Measurements from ENCODE around the gene NTM. TPM values are rescaled to one million over a fixed set of nuclear protein-coding genes. Genes with fewer than 3 reads are reported as not detected.
A peak's percentile ranks its signal among the peaks of the same experiment; 100 is the strongest.

The NTM gene
- total and polyA plus RNA-seq, 2 donors (not counting 3 experiments of a cell fraction or from before 2014, with no cell fraction given): 1.00 to 1.1 TPM

DNA sequence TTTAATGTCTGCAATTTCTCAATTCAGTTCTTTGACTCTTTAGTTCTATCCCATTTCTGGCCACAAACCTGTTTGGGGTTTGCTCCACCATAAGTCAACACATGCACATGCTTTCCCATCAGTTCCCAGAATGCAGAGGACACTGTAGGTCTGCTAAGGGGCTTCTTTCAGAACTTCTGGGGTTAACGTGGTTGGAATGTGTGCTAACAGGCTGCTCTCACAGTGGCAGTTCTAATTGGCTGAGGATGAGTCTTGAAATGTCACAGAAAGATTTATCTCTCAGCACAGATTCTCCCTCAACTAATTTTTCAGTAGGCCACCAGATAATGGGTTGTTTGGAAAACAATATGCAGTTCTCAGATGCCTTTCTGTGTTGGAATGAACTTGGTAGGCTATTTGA, 703.4 kb downstream of the NTM start:
- no peaks in the 10 kb centered on the region for H3K79me2 ChIP-seq (ENCODE audit: control insufficient read depth, insufficient read depth, low read length)
- H2AFZ ChIP-seq (ENCODE audit: low read depth, low read length): peak overlapping the region; percentile 17
- DNase-seq (ENCODE audit: low read depth, low spot score) (no peak), FAIRE-seq (no peak)
- peak overlapping the region; percentile 99 for H3K27ac ChIP-seq (ENCODE audit: insufficient read depth, low read depth, low read length)
- H3K9ac ChIP-seq (replicated peaks; ENCODE audit: extremely low read depth, insufficient read depth, low read length): peak overlapping the region; percentile 86
- CTCF ChIA-PET: interaction anchor here (0.6 to 3.7 kb wide), 3 partner anchors 53 to 325 kb away, joined by 3 to 48 read pairs (median 5); no protein-coding TSS in a partner anchor
- dilution Hi-C loops (cut with MboI; ENCODE audit: extremely low pct_ligation_motif_present, low sequenced_read_pairs): no loop called here
- no peak overlapping the region for H3K4me2 ChIP-seq (ENCODE audit: insufficient read depth, low read length)
- POLR2A ChIA-PET: no interaction called here
- no TSS peak for BruUV-seq (replicated peaks)
- H3K36me3 ChIP-seq (ENCODE audit: control insufficient read depth in 2 of 2, extremely low read depth in 1 of 2, insufficient read depth in 2 of 2, low read length in 2 of 2): no peaks in the 10 kb centered on the region
- intact Hi-C loops (cut with micrococcal nuclease): loop anchor here (2.0 to 5.0 kb wide), 4 partner anchors 39 to 1346 kb away; no protein-coding TSS in a partner anchor
- no peaks in the 10 kb centered on the region for H3K27me3 ChIP-seq (ENCODE audit: control insufficient read depth in 2 of 2, insufficient read depth in 2 of 2, low read length in 2 of 2)
- no peaks in the 10 kb centered on the region for H3K9me1 ChIP-seq (replicated peaks; ENCODE audit: control insufficient read depth, extremely low read depth, insufficient read depth, low read length)
- no peaks in the 10 kb centered on the region for H4K20me1 ChIP-seq (replicated peaks; ENCODE audit: control insufficient read depth, extremely low read depth, insufficient read depth, low read length)
- H3K4me3 ChIP-seq (replicated peaks in 1 of 3; ENCODE audit: insufficient read depth in 1 of 3, low read depth in 1 of 3, low read length in 3 of 3): no peak overlapping the region
- TF ChIP-seq POLR2AphosphoS5 (IDR thresholded peaks at IDR 0.05; ENCODE audit: insufficient read depth, low read depth, low read length): no peak
- no peak for TF ChIP-seq POLR2A (IDR thresholded peaks at IDR 0.05; ENCODE audit: low read depth, low read length)
- TF ChIP-seq, protein P1, sequence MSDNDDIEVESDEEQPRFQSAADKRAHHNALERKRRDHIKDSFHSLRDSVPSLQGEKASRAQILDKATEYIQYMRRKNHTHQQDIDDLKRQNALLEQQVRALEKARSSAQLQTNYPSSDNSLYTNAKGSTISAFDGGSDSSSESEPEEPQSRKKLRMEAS (IDR thresholded peaks at IDR 0.05; ENCODE audit: insufficient read depth, insufficient read length): no peak
- no peak for TF ChIP-seq GATA2 (IDR thresholded peaks at IDR 0.05; ENCODE audit: insufficient read depth, insufficient read length, low read depth, low read length)
- no peak for TF ChIP-seq CTCF (IDR thresholded peaks at IDR 0.05; ENCODE audit: extremely low read depth in 1 of 2, insufficient read depth in 1 of 2, low read depth in 1 of 2, low read length in 2 of 2)
- no peak for TF ChIP-seq MYC (IDR thresholded peaks at IDR 0.05; ENCODE audit: low read depth, low read length)
- TF ChIP-seq JUN (IDR thresholded peaks at IDR 0.05; ENCODE audit: borderline replicate concordance, insufficient read depth, insufficient read length, low read depth): no peak
- no peak for TF ChIP-seq FOS (IDR thresholded peaks at IDR 0.05; ENCODE audit: borderline replicate concordance, insufficient read depth, low read length)
- TF ChIP-seq EZH2 (IDR thresholded peaks at IDR 0.05; ENCODE audit: borderline replicate concordance, low read depth, low read length, severe bottlenecking): no peak
- H3K9me3 ChIP-seq (replicated peaks; ENCODE audit: control insufficient read depth, insufficient read depth, low read length): no peaks in the 10 kb centered on the region
- H3K4me1 ChIP-seq (ENCODE audit: control insufficient read depth, extremely low read depth, insufficient read depth, low read length): peaks cover 32% of the 10 kb centered on the region

Measured in endothelial cell of umbilical vein (primary cell).